GM18873 (cell line): Measurements from ENCODE around the gene MVB12B.
"Not testable (repeated sequence)": the region's sequence is repeated elsewhere in the genome, so short reads cannot be mapped to it uniquely, and the experiment has no call there.

Source experiments
- ATAC-seq: cut with Tn5 transposase; IDR thresholded peaks from one replicate; pipeline ENCODE4 v1.9.1; 2021; ENCODE audit warnings: mild to moderate bottlenecking, moderate library complexity, moderate number of reproducible peaks; ENCODE audit not compliant: unreplicated experiment, low FRiP score

The MVB12B gene

GRCh38 chr9:126326228-126327005, at the start of gene MVB12B:
TSS of gene MVB12B (plus strand) at chr9:126326829. CDS start at chr9:126326930, 101 bp downstream.
- ATAC-seq: no peak

- ATAC-seq: no peak
Measured at GRCh38 chr9:126283799-126284465, 42.7 kb upstream of the MVB12B start.

- ATAC-seq: not testable (repeated sequence)
Measured at GRCh38 chr9:126285652-126286051, 41.0 kb upstream of the MVB12B start.

GRCh38 chr9:126287166-126287866, 39.3 kb upstream of the MVB12B start:
- ATAC-seq: no peak

GRCh38 chr9:126290871-126291270, 35.8 kb upstream of the MVB12B start:
- ATAC-seq: no peak

GRCh38 chr9:126291925-126292324, 34.7 kb upstream of the MVB12B start:
- ATAC-seq: no peak

- no peak for ATAC-seq
Measured at GRCh38 chr9:126292736-126293521, 33.7 kb upstream of the MVB12B start.

- no peak for ATAC-seq
Measured at GRCh38 chr9:126293522-126293889, 33.1 kb upstream of the MVB12B start.

GRCh38 chr9:126294331-126295081, 32.1 kb upstream of the MVB12B start:
- no peak for ATAC-seq

GRCh38 chr9:126295082-126295477, 31.5 kb upstream of the MVB12B start:
- ATAC-seq: no peak

GRCh38 chr9:126295516-126295915, 31.1 kb upstream of the MVB12B start:
- ATAC-seq: no peak

- no peak for ATAC-seq
Measured at GRCh38 chr9:126295936-126296600, 30.6 kb upstream of the MVB12B start.

- ATAC-seq: no peak
Measured at GRCh38 chr9:126296687-126297086, 29.9 kb upstream of the MVB12B start.

GRCh38 chr9:126297661-126298060, 29.0 kb upstream of the MVB12B start:
- ATAC-seq: no peak

- no peak for ATAC-seq
Measured at GRCh38 chr9:126298063-126298801, 28.4 kb upstream of the MVB12B start.

GRCh38 chr9:126299706-126300276, 26.8 kb upstream of the MVB12B start:
- no peak for ATAC-seq

GRCh38 chr9:126301196-126301595, 25.4 kb upstream of the MVB12B start:
- no peak for ATAC-seq

- no peak for ATAC-seq
Measured at GRCh38 chr9:126301985-126302603, 24.5 kb upstream of the MVB12B start.
